HEK293 (cell line): ENCODE measurements around the gene SMIM38.

Experiments used
- CTCF ChIA-PET: fragments of 350-600 bp; formaldehyde crosslinking; extraction: SDS; loops from one replicate; lab custom pipeline; 2021; ENCODE audit warnings: antibody characterized with exemption; lab: Yijun Ruan, JAX
- POLR2A ChIA-PET: fragments of 300-600 bp; formaldehyde crosslinking; extraction: SDS; loops from one replicate; lab custom pipeline; 2020; ENCODE audit warnings: antibody characterized with exemption, inconsistent platforms; lab: Yijun Ruan, JAX
- H3K27ac ChIP-seq: fragments of 200-500 bp; sonication (Bioruptor generic); 2 replicates; pipeline ENCODE4 v1.5.1; 2014; ENCODE audit warnings: low read depth, low read length, control low read depth, inconsistent platforms; ENCODE audit errors: extremely low read depth
- H3K36me3 ChIP-seq, 2 experiments: fragments of 200-500 bp in 1 of 2; sonication (Bioruptor generic) in 1 of 2; 1 replicate in 1 of 2; 2 replicates in 1 of 2; pipeline ENCODE4 v1.5.1; 2014 to 2017; ENCODE audit warnings: inconsistent platforms in 2 of 2, low read length in 2 of 2; ENCODE audit not compliant: control insufficient read depth in 2 of 2, insufficient read depth in 1 of 2
- H3K4me1 ChIP-seq: fragments of 200-500 bp; sonication (Bioruptor generic); 2 replicates; pipeline ENCODE4 v1.5.1; 2014; ENCODE audit warnings: mild to moderate bottlenecking, low read length, inconsistent platforms; ENCODE audit not compliant: control insufficient read depth, insufficient read depth
- H3K4me3 ChIP-seq: 2 replicates; pipeline ENCODE4 v1.5.1; 2011; ENCODE audit warnings: low read depth, mild to moderate bottlenecking, control low read depth, low read length, moderate library complexity
- H3K9me3 ChIP-seq: fragments of 200-500 bp; sonication (Bioruptor generic); 2 replicates; pipeline ENCODE4 v1.5.1; 2014; ENCODE audit warnings: low read depth, low read length, inconsistent platforms; ENCODE audit not compliant: control insufficient read depth, insufficient read depth
- HOXD13 ChIP-seq: sonication (generic); formaldehyde crosslinking; IDR thresholded peaks from 2 replicates; pipeline ENCODE4 v1.8.0; 2022; ENCODE audit warnings: missing genetic modification reagents, borderline replicate concordance
- KLF1 ChIP-seq: fragments of 450-650 bp; formaldehyde crosslinking; IDR thresholded peaks from 2 replicates; pipeline ENCODE4 v1.5.1; 2016; ENCODE audit warnings: missing biosample characterization, missing genetic modification characterization
- KLF9 ChIP-seq: fragments of 450-650 bp; formaldehyde crosslinking; IDR thresholded peaks from 2 replicates; pipeline ENCODE4 v1.5.1; 2016; ENCODE audit warnings: missing biosample characterization, missing genetic modification characterization, low read depth
- PRDM1 ChIP-seq: fragments of 450-650 bp; formaldehyde crosslinking; IDR thresholded peaks from 2 replicates; pipeline ENCODE4; 2016; ENCODE audit warnings: missing biosample characterization, missing genetic modification characterization
- REPIN1 ChIP-seq: fragments of 450-650 bp; formaldehyde crosslinking; IDR thresholded peaks from 2 replicates; pipeline ENCODE4 v1.5.1; 2017; ENCODE audit warnings: missing biosample characterization, missing genetic modification characterization, low read depth
- ZBTB48 ChIP-seq: fragments of 450-650 bp; formaldehyde crosslinking; IDR thresholded peaks from 2 replicates; pipeline ENCODE4 v1.5.1; 2016; ENCODE audit warnings: missing biosample characterization, missing genetic modification characterization
- ZBTB8A ChIP-seq: fragments of 450-650 bp; formaldehyde crosslinking; IDR thresholded peaks from 2 replicates; pipeline ENCODE4 v1.5.1; 2016; ENCODE audit warnings: missing biosample characterization, missing genetic modification characterization
- ZNF155 ChIP-seq: fragments of 450-650 bp; formaldehyde crosslinking; IDR thresholded peaks from 2 replicates; pipeline ENCODE4 v1.5.1; 2016; ENCODE audit warnings: missing biosample characterization, missing genetic modification characterization
- ZNF324 ChIP-seq: fragments of 450-650 bp; formaldehyde crosslinking; IDR thresholded peaks from 2 replicates; pipeline ENCODE4 v1.5.1; 2016; ENCODE audit warnings: missing biosample characterization, missing genetic modification characterization
- ZNF335 ChIP-seq: fragments of 450-650 bp; formaldehyde crosslinking; conservative IDR thresholded peaks from 2 replicates; pipeline ENCODE4 v1.5.1; 2016; ENCODE audit warnings: missing biosample characterization, missing genetic modification characterization
- ZNF37A ChIP-seq: fragments of 450-650 bp; IDR thresholded peaks from 2 replicates; pipeline ENCODE4 v1.5.1; 2018; ENCODE audit warnings: missing biosample characterization, missing genetic modification characterization
- ZNF404 ChIP-seq: fragments of 450-650 bp; formaldehyde crosslinking; IDR thresholded peaks from 2 replicates; pipeline ENCODE4 v1.5.1; 2017; ENCODE audit warnings: missing biosample characterization, missing genetic modification characterization
- ZNF416 ChIP-seq: fragments of 450-650 bp; formaldehyde crosslinking; IDR thresholded peaks from 2 replicates; pipeline ENCODE4 v1.5.1; 2016; ENCODE audit warnings: missing biosample characterization, missing genetic modification characterization
- ZNF530 ChIP-seq: fragments of 450-650 bp; formaldehyde crosslinking; IDR thresholded peaks from 2 replicates; pipeline ENCODE4 v1.5.1; 2016; ENCODE audit warnings: low read depth, missing biosample characterization, missing genetic modification characterization
- ZNF677 ChIP-seq: fragments of 450-650 bp; IDR thresholded peaks from 2 replicates; pipeline ENCODE4 v1.5.0; 2018; ENCODE audit warnings: missing biosample characterization, mild to moderate bottlenecking, missing genetic modification characterization, moderate library complexity
- TF ChIP-seq, protein P1 (sequence below): fragments of 450-650 bp; formaldehyde crosslinking; IDR thresholded peaks from 2 replicates; pipeline ENCODE4 v1.5.1; 2016; ENCODE audit warnings: missing biosample characterization, missing genetic modification characterization, borderline replicate concordance
- TF ChIP-seq, protein P2 (sequence below): fragments of 450-650 bp; formaldehyde crosslinking; IDR thresholded peaks from 2 replicates; pipeline ENCODE4 v1.5.1; 2016; ENCODE audit warnings: missing biosample characterization, missing genetic modification characterization

Gene SMIM38

GRCh38 chr11:69141742-69142141, 14.0 kb upstream of the SMIM38 start (continued):
- TF ChIP-seq ZBTB8A (tag by site-specific recombination): no peak
- TF ChIP-seq, all 188 proteins: peak for 0

DNA sequence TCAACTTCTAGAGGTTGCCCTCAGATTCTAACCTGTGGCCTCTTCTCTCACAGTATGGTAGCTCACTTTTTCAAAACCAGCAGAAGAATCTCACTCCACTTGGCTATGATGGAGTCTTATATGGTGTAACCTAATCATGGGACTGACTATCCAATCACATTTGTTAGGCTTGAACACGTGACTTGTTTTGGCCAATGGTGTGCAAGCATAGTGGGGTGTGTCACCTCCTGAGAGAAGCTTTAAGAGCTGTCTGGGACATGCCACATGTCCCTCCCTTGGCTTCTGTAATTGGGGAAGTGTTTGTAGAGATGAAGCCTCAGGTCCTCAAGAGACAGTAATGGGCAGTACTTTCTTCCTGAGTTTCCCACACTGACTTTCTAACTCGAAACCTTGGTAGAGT, 12.8 kb upstream of the SMIM38 start:
- Histone ChIP-seq H3K4me3 (no peak overlapping the region), H3K4me1 (no peaks in the 10 kb centered on the region), H3K27ac (no peak overlapping the region), H3K36me3 (no peaks in the 10 kb centered on the region), H3K9me3 (no peaks in the 10 kb centered on the region)
- POLR2A ChIA-PET: no interaction called here
- CTCF ChIA-PET: interaction anchor here (0.6 to 1.6 kb wide), 2 partner anchors 12 to 526 kb away, joined by 3 to 10 read pairs; no protein-coding TSS in a partner anchor
- TF ChIP-seq HOXD13 (CRISPR knock-in tag): no peak
- TF ChIP-seq KLF1: no peak
- no peak for TF ChIP-seq ZBTB48 (tag by site-specific recombination)
- TF ChIP-seq ZNF335 (tag by site-specific recombination): no peak
- no peak for TF ChIP-seq REPIN1
- no peak for TF ChIP-seq ZNF677 (tag by site-specific recombination)

GRCh38 chr11:69144316-69145049, 11.3 kb upstream of the SMIM38 start:
- ChIA-PET CTCF (interaction anchor here (1.6 kb wide), 1 partner anchor 13 kb away, joined by 5 read pairs; no protein-coding TSS in a partner anchor), POLR2A (no interaction called here)
- no peaks in the 10 kb centered on the region for H3K4me1 ChIP-seq
- TF ChIP-seq ZNF404 (tag by site-specific recombination) (no peak), ZNF324 (tag by site-specific recombination) (no peak)
- H3K4me3 ChIP-seq: no peak overlapping the region
- H3K27ac ChIP-seq: no peak overlapping the region
- no peaks in the 10 kb centered on the region for H3K36me3 ChIP-seq
- H3K9me3 ChIP-seq: no peaks in the 10 kb centered on the region

DNA sequence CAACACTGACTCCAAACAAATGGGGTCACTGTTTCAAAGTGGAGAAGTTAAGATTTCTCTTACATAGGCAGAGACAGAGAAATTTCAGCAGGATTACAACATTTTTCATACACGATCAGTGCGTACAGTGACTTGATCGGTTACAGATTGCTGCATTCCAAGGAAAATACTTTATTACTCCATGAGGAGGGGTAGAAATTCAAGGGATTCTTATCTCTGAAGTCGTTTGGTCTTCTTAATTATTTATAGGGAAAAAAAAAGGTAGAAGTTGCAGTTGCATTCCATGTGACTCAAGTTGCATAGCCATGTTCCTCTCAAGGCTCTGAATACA, 10.7 kb upstream of the SMIM38 start:
- CTCF ChIA-PET: interaction anchor here (1.6 kb wide), 1 partner anchor 13 kb away, joined by 5 read pairs; no protein-coding TSS in a partner anchor
- H3K36me3 ChIP-seq: no peaks in the 10 kb centered on the region
- H3K27ac ChIP-seq: no peak overlapping the region
- no peak overlapping the region for H3K4me3 ChIP-seq
- POLR2A ChIA-PET: no interaction called here
- H3K9me3 ChIP-seq: no peaks in the 10 kb centered on the region
- H3K4me1 ChIP-seq: no peaks in the 10 kb centered on the region
- TF ChIP-seq, protein P1, sequence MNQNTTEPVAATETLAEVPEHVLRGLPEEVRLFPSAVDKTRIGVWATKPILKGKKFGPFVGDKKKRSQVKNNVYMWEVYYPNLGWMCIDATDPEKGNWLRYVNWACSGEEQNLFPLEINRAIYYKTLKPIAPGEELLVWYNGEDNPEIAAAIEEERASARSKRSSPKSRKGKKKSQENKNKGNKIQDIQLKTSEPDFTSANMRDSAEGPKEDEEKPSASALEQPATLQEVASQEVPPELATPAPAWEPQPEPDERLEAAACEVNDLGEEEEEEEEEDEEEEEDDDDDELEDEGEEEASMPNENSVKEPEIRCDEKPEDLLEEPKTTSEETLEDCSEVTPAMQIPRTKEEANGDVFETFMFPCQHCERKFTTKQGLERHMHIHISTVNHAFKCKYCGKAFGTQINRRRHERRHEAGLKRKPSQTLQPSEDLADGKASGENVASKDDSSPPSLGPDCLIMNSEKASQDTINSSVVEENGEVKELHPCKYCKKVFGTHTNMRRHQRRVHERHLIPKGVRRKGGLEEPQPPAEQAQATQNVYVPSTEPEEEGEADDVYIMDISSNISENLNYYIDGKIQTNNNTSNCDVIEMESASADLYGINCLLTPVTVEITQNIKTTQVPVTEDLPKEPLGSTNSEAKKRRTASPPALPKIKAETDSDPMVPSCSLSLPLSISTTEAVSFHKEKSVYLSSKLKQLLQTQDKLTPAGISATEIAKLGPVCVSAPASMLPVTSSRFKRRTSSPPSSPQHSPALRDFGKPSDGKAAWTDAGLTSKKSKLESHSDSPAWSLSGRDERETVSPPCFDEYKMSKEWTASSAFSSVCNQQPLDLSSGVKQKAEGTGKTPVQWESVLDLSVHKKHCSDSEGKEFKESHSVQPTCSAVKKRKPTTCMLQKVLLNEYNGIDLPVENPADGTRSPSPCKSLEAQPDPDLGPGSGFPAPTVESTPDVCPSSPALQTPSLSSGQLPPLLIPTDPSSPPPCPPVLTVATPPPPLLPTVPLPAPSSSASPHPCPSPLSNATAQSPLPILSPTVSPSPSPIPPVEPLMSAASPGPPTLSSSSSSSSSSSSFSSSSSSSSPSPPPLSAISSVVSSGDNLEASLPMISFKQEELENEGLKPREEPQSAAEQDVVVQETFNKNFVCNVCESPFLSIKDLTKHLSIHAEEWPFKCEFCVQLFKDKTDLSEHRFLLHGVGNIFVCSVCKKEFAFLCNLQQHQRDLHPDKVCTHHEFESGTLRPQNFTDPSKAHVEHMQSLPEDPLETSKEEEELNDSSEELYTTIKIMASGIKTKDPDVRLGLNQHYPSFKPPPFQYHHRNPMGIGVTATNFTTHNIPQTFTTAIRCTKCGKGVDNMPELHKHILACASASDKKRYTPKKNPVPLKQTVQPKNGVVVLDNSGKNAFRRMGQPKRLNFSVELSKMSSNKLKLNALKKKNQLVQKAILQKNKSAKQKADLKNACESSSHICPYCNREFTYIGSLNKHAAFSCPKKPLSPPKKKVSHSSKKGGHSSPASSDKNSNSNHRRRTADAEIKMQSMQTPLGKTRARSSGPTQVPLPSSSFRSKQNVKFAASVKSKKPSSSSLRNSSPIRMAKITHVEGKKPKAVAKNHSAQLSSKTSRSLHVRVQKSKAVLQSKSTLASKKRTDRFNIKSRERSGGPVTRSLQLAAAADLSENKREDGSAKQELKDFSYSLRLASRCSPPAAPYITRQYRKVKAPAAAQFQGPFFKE (tag by site-specific recombination): no peak
- TF ChIP-seq ZNF416 (tag by site-specific recombination): no peak
- TF ChIP-seq HOXD13 (CRISPR knock-in tag): no peak
- TF ChIP-seq ZNF530: no peak
- no peak for TF ChIP-seq KLF9 (tag by site-specific recombination)
- TF ChIP-seq ZNF37A (tag by site-specific recombination): no peak
- TF ChIP-seq, protein P2, sequence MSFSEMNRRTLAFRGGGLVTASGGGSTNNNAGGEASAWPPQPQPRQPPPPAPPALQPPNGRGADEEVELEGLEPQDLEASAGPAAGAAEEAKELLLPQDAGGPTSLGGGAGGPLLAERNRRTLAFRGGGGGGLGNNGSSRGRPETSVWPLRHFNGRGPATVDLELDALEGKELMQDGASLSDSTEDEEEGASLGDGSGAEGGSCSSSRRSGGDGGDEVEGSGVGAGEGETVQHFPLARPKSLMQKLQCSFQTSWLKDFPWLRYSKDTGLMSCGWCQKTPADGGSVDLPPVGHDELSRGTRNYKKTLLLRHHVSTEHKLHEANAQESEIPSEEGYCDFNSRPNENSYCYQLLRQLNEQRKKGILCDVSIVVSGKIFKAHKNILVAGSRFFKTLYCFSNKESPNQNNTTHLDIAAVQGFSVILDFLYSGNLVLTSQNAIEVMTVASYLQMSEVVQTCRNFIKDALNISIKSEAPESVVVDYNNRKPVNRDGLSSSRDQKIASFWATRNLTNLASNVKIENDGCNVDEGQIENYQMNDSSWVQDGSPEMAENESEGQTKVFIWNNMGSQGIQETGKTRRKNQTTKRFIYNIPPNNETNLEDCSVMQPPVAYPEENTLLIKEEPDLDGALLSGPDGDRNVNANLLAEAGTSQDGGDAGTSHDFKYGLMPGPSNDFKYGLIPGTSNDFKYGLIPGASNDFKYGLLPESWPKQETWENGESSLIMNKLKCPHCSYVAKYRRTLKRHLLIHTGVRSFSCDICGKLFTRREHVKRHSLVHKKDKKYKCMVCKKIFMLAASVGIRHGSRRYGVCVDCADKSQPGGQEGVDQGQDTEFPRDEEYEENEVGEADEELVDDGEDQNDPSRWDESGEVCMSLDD (tag by site-specific recombination): no peak
- TF ChIP-seq PRDM1 (tag by site-specific recombination): no peak
- no peak for TF ChIP-seq ZNF155 (tag by site-specific recombination)
